Superior temporal gyrus (tissue), 1 donor: ENCODE measurements around the gene FNDC3B.

ENCODE experiments used
- DNase-seq: peaks from one replicate; pipeline ENCODE4 v3.0.0-alpha.2; 2016; ENCODE audit errors: extremely low spot score

FNDC3B gene

DNA sequence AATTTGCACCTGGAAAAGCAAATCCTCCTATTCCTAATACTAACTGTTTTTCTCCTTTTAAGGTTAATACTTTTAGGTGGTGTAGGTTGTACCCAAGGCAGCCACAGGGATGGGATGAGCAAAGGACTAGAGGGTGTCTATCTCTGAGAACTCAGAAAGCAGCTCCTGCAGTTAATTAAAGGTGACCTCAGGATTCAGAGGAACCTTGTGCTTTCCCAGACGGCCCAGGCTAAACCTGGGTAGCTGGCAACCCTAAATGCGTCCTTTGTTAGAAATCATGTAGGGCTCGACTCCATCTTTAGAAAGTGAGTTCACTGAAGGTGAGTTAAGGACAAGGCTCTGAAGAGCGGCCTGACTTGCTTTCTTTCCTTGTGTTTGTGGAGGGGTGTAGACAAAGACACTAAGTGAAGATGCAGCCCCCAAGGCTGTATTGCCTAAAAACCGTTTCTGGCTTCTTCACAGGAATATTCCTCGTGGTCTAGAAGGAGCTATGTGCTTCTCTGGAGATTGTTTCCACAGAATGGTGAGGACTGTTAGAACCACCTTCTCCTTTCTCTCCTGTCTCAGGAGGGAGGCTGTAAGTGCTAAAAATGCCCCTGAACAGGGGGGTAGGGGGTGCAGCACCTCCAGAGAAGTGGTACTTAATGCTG is 14.9 kb downstream of the FNDC3B start:
- no peak for DNase-seq

DNA sequence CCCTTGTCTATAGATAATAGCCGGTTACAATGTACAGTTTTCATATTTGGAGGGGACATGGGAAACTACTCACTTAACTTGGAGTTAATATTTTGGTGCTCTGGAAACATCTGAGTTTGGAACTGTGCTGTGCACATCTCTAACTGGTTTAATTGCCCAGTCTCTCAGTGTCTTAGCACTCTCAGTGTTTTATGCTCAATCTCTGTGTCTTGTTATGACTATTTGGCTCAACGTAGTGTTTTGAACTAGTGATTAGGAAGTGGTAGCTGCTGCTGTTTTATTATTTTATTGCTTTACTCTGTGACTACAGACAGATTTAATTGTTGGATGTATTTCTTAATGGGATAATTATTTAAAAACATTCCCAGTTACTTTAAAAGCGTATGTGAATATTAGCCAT is 17.0 kb downstream of the FNDC3B start:
- no peak for DNase-seq

DNA sequence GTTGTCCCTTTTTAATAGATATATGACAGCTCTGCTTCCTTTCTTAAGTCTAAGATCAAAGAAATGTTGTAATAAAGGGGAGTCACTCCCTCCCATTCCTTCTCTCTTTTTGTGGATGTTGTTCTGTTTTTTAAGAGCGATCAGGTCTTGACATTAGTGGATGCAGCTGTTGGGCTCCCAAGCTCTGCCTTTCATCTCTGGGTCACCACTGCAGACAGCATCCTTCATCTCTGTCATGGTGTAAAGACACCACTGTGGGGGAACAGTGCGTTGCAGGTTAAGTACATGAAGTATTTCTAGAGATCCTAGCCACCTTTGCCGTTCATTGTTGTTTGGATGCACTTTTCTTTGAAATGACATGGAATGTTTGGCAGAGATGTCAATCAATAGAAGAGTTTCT is 17.7 kb downstream of the FNDC3B start:
- no peak for DNase-seq

- no peak for DNase-seq
Observed at GRCh38 chr3:172057624-172058327, 18.4 kb downstream of the FNDC3B start.

- no peak for DNase-seq
Observed at GRCh38 chr3:172059532-172059931, 20.2 kb downstream of the FNDC3B start.

DNA sequence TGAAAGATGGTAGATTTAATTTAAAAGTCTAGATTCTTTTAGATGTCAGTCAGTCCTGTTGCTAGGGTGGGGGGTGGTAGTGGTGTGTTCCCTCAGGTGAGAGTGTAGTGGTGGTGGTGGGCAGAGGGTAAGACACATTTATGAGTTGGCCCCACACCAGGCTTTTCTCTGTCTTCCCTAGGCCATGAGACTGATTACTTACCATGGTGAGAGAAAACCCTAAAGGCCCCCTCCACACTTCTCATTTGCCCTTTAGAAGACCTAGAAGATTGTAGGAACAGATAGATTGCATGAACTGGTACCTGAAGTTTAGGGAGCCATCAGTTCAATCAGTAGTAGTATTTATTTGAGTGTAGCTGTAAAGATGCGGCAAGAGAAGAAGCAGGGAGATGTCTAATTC is 20.9 kb downstream of the FNDC3B start:
- DNase-seq, result no peak

- DNase-seq, result no peak
Observed at GRCh38 chr3:172061724-172062184, 22.4 kb downstream of the FNDC3B start.

DNA sequence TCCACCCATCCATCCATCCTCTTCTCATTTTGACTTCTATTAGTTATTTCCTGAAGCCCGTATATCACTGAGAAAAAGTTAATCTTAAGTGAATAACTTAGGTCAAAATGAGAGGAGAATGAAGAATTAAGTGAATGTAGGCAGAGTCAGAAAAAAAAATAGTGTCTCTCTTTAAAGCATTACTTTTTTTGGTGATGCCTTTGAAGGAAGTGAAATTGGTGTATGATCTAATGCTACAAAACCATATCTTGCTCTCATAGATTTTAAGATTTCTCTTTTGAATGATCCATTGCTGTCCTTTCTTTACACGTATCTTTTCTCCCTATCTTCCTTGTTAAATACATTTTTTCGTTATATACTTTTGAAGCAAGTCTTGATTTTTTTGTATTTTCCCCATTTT is 23.4 kb downstream of the FNDC3B start:
- DNase-seq, result no peak

DNA sequence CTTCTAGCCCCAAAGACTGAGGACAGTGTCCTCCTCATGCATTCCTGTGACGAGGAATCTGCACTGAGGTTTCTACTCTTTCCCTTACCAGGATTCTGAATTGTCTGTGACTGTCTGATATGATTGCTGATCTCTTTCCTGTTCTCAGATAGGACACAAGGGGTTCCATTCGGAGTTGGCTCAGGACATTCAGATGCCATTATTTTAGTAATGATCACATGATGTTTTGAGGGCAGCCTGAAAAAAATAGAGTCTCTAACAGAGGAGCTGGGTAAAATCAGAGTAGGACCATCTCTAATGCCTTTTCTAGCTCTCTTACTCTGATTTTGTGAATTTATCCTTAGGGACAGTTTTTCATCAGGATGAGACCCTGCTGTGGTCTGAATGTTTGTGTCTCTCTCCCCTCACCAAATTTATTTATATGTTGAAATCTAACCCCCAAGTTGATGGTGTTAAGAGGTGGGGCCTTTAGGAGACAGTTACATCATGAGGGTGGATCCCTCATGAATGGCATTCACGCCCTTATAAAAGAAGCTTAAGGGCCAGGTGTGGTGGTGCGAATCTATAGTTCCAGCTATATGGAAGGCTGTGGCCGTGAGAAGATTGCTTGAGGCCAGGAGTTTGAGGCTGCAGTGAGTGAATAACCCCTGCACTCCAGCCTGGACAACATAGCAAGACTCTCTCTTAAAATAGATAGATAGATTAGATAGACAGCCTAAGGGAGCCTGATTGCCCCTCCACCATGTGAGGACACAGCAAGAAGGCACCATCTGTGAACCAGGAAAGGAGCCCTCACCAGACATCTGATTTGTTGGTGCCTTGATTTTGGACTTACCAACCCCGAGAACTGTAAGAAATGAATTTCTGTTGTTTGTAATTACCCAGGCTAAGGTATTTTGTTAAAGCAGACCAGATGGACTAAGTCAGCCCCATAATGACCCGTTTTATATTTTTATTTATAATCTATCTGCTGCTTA is 24.4 kb downstream of the FNDC3B start:
- DNase-seq, result no peak

DNA sequence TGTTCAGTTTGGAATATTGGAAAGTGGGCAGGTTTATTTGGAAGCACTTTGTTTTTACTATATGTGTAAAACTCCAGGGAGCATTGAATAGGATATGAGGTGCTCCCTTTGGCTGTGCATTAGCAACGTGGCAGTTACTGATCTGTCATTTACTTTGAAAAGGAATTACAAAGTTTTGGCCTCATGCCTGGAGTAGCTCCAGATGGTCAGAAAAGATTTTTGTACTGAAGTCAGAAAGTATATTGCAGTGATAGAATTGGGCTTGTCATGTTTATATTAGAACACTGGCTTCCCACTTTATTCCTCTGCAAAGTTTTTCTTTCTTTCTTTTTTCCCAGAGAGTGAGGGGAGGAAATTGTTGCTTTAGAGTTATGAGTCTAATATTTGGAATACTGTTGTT is 26.1 kb downstream of the FNDC3B start:
- no peak for DNase-seq

- DNase-seq, result no peak
Observed at GRCh38 chr3:172065967-172066762, 26.8 kb downstream of the FNDC3B start.

DNA sequence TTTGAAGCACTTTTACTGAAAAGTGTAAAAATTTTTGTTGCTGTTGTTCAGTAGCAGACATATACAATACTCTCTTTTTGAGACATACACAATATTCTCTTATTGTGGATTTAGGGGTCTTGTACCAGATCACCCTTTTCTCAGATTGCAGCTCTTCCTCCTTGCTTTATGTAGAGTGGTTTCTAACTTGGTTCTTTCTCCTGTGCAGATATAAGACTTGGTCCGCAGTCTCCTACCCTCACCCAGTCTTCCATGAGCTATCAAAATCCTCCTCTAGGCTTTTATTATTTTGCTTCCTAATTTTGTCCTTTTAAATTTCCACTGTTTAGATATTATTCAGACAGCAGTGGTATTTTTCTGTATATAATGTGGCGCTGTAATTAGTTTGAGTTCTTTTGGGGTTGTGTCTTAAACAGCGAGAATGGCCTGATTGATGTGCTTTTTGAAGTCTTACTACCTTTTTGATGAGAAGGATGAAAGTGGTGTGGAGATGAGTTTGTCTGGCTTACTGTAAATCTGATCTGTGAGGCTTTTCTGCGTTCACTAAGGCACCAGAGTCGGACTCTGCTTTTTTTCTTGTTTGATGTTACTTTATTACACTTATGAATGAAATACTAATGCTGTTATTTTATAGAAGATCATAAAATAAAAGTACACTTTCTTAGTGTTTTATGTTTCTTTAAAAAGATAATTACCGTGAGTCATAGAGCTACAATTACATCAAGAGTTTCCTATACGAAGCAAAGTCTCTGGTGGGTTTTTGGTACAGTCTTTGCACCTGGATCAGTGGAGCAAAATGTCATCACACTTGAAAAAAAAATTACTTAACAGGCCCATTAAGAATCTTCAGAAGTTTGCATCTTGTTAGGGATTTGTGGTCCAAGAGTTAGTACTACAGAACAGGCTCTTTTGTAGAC is 27.8 kb downstream of the FNDC3B start:
- DNase-seq, result no peak

DNA sequence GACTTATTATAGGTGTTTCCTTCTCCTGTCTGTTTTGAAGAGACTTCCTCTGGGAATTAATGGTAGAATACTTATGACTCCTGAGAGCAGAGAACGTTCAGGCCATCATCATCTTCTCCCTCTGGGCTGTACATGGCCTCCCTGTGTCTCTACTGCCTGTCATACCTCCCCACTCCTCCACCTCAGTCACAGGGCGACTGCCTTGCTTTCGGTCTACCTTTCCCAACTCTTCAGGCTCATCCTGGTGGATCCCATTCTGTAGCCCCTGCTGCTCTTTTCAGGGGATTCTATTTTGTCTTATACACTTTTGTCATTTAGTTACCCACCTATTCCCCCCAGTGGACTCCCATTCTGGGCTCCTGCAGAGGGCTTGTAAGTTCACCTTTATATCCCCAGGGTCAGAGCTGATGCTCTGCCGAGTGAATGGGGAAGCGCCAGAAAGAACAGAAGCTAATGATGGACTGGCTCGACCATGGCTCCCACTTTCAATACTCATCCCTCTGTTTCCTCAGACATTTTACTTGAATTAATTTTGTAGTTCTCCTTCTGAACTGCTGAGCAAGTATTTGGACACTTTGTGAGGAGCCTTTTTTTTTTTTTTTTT is 28.6 kb downstream of the FNDC3B start:
- DNase-seq, result no peak

DNA sequence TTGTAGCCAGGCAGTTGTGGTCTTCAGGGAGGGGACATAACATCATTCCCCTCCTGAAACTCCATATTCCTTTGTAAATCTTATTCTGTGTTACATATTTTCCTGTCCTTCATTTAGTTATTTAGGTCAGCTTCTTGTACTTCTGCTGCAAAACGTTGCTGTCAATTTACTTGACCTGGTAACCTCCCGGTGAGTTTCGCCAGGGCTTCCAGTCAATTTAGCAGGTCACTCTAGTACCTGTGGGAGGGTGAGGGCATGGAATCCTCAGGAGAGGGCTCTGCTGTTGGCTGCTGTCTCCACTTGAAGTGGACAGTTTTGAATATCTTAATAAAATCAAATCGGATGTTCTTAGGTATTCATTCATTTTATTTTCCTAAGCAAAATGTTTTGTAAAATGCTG is 29.6 kb downstream of the FNDC3B start:
- no peak for DNase-seq

- DNase-seq, result no peak
Observed at GRCh38 chr3:172069478-172069877, 30.1 kb downstream of the FNDC3B start.

GRCh38 chr3:172070269-172070668 is 30.9 kb downstream of the FNDC3B start:
- no peak for DNase-seq

GRCh38 chr3:172070802-172071201 is 31.4 kb downstream of the FNDC3B start:
- DNase-seq, result no peak

- DNase-seq, result no peak
Observed at GRCh38 chr3:172071780-172072330, 32.5 kb downstream of the FNDC3B start.

GRCh38 chr3:172072543-172072942 is 33.2 kb downstream of the FNDC3B start:
- no peak for DNase-seq
